HG03280 (cell line): ENCODE results near the gene KDM7A.
"Not testable (repeated sequence)": the region's sequence is repeated elsewhere in the genome, so short reads cannot be mapped to it uniquely, and the experiment has no call there.

ENCODE experiments used
- ATAC-seq: cut with Tn5 transposase; IDR thresholded peaks from one replicate; pipeline ENCODE4 v1.9.1; 2021; ENCODE audit warnings: mild to moderate bottlenecking, moderate library complexity; ENCODE audit not compliant: unreplicated experiment

The KDM7A gene

GRCh38 chr7:140203556-140203955 lies 26.8 kb upstream of the KDM7A start:
- no peak for ATAC-seq

- not testable (repeated sequence) for ATAC-seq
These were observed 26.2 kb upstream of the KDM7A start for GRCh38 chr7:140202942-140203341.

- no peak for ATAC-seq
These were observed 24.6 kb upstream of the KDM7A start for GRCh38 chr7:140201393-140201792.

- no peak for ATAC-seq
These were observed 23.5 kb upstream of the KDM7A start for GRCh38 chr7:140200061-140200989.

- no peak for ATAC-seq
These were observed 21.2 kb upstream of the KDM7A start for GRCh38 chr7:140197938-140198337.

GRCh38 chr7:140197218-140197890 lies 20.6 kb upstream of the KDM7A start:
- no peak for ATAC-seq

GRCh38 chr7:140196361-140197217 lies 19.8 kb upstream of the KDM7A start:
- no peak for ATAC-seq

GRCh38 chr7:140195859-140196258 lies 19.1 kb upstream of the KDM7A start:
- no peak for ATAC-seq

GRCh38 chr7:140192620-140193019 lies 15.8 kb upstream of the KDM7A start:
- ATAC-seq = no peak

GRCh38 chr7:140192176-140192575 lies 15.4 kb upstream of the KDM7A start:
- no peak for ATAC-seq

- ATAC-seq = no peak
These were observed 13.8 kb upstream of the KDM7A start for GRCh38 chr7:140190588-140190987.

GRCh38 chr7:140189917-140190316 lies 13.1 kb upstream of the KDM7A start:
- no peak for ATAC-seq

- ATAC-seq = no peak
These were observed 6.1 kb upstream of the KDM7A start for GRCh38 chr7:140182917-140183316.

GRCh38 chr7:140179339-140179738 lies 2.6 kb upstream of the KDM7A start:
- ATAC-seq = no peak

- peak; percentile 8 for ATAC-seq
These were observed 571 bp downstream of the KDM7A start for GRCh38 chr7:140176122-140176701.

GRCh38 chr7:140175221-140176121 lies 1.3 kb downstream of the KDM7A start:
- ATAC-seq = peak; percentile 51

- ATAC-seq = no peak
These were observed 2.6 kb downstream of the KDM7A start for GRCh38 chr7:140174217-140174616.

GRCh38 chr7:140170375-140170774 lies 6.4 kb downstream of the KDM7A start:
- ATAC-seq = no peak

GRCh38 chr7:140168816-140169215 lies 8.0 kb downstream of the KDM7A start:
- no peak for ATAC-seq

- ATAC-seq = no peak
These were observed 11.4 kb downstream of the KDM7A start for GRCh38 chr7:140165422-140165821.
